SU-DHL-6 (cell line): ENCODE data around the gene SLC47A2.

ENCODE experiments used
- EZH2phosphoT487 ChIP-seq: fragments of 200-600 bp; sonication (generic), shearing (Covaris generic); conservative IDR thresholded peaks from 2 replicates; pipeline ENCODE4 v1.6.1; 2018; ENCODE audit warnings: mild to moderate bottlenecking, antibody characterized with exemption, low read length, moderate library complexity, mixed read lengths
- TF ChIP-seq, protein P1 (sequence below): fragments of 200-600 bp; sonication (generic); IDR thresholded peaks from one replicate; pipeline ENCODE4 v1.5.1; 2017; ENCODE audit warnings: antibody characterized with exemption, mild to moderate bottlenecking, low read length, moderate library complexity; ENCODE audit not compliant: insufficient read depth, poor library complexity, severe bottlenecking

GRCh38 chr17:19654342-19654886 lies 62.0 kb downstream of the SLC47A2 start:
- TF ChIP-seq, protein P1, sequence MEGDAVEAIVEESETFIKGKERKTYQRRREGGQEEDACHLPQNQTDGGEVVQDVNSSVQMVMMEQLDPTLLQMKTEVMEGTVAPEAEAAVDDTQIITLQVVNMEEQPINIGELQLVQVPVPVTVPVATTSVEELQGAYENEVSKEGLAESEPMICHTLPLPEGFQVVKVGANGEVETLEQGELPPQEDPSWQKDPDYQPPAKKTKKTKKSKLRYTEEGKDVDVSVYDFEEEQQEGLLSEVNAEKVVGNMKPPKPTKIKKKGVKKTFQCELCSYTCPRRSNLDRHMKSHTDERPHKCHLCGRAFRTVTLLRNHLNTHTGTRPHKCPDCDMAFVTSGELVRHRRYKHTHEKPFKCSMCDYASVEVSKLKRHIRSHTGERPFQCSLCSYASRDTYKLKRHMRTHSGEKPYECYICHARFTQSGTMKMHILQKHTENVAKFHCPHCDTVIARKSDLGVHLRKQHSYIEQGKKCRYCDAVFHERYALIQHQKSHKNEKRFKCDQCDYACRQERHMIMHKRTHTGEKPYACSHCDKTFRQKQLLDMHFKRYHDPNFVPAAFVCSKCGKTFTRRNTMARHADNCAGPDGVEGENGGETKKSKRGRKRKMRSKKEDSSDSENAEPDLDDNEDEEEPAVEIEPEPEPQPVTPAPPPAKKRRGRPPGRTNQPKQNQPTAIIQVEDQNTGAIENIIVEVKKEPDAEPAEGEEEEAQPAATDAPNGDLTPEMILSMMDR, result no peak
- no peak for TF ChIP-seq EZH2phosphoT487
